Trophoblast cell (in vitro differentiated cells and primary cell): ENCODE results near the gene GCSAM.

ENCODE experiments used
- DNase-seq, 2 donors: peaks; one replicate each; pipeline ENCODE4 v3.0.0-alpha.2; 2016
- H2AFZ ChIP-seq: 2 replicates; pipeline ENCODE4 v1.6.1; 2013; ENCODE audit warnings: low read length, moderate library complexity, mild to moderate bottlenecking; ENCODE audit not compliant: insufficient read depth, poor library complexity
- H2AK5ac ChIP-seq: 2 replicates; pipeline ENCODE4 v1.6.1; 2013; ENCODE audit warnings: mild to moderate bottlenecking, low read length
- H2BK120ac ChIP-seq: 2 replicates; pipeline ENCODE4 v1.6.1; 2013; ENCODE audit warnings: low read length, mild to moderate bottlenecking, moderate library complexity; ENCODE audit not compliant: insufficient read depth, poor library complexity
- H2BK12ac ChIP-seq: 2 replicates; pipeline ENCODE4 v1.6.1; 2013; ENCODE audit warnings: mild to moderate bottlenecking, low read length, moderate library complexity
- H2BK5ac ChIP-seq: 2 replicates; pipeline ENCODE4 v1.6.1; 2013; ENCODE audit warnings: low read length, low read depth, moderate library complexity, mild to moderate bottlenecking; ENCODE audit not compliant: poor library complexity
- H3K14ac ChIP-seq: 2 replicates; pipeline ENCODE4 v1.6.1; 2013; ENCODE audit warnings: mild to moderate bottlenecking, low read length
- H3K18ac ChIP-seq: 2 replicates; pipeline ENCODE4 v1.6.1; 2013; ENCODE audit warnings: mild to moderate bottlenecking, low read length
- H3K23ac ChIP-seq: 2 replicates; pipeline ENCODE4 v1.6.1; 2013; ENCODE audit warnings: low read length
- H3K27ac ChIP-seq: 2 replicates; pipeline ENCODE4 v1.5.1; 2013; ENCODE audit warnings: low read depth, mild to moderate bottlenecking, inconsistent platforms, low read length, moderate library complexity
- H3K27me3 ChIP-seq: 2 replicates; pipeline ENCODE4 v1.6.1; 2013; ENCODE audit warnings: inconsistent platforms, mild to moderate bottlenecking, low read length, moderate library complexity; ENCODE audit not compliant: insufficient read depth
- H3K36me3 ChIP-seq, 2 experiments: 1 replicate in 1 of 2; 2 replicates in 1 of 2; pipeline ENCODE4 v1.6.1; 2013; ENCODE audit warnings: low read length in 2 of 2, mild to moderate bottlenecking in 2 of 2, moderate library complexity in 1 of 2; ENCODE audit not compliant: insufficient read depth in 2 of 2, control insufficient read depth in 1 of 2
- H3K4ac ChIP-seq: 2 replicates; pipeline ENCODE4 v1.6.1; 2013; ENCODE audit warnings: low read depth, mild to moderate bottlenecking, low read length, moderate library complexity
- H3K4me1 ChIP-seq, 2 experiments: 1 replicate in 1 of 2; 2 replicates in 1 of 2; pipeline ENCODE4 v1.6.1; 2013; ENCODE audit warnings: low read length in 2 of 2, mild to moderate bottlenecking in 2 of 2, moderate library complexity in 1 of 2; ENCODE audit not compliant: insufficient read depth in 2 of 2, control insufficient read depth in 1 of 2
- H3K4me2 ChIP-seq: 2 replicates; pipeline ENCODE4 v1.6.1; 2013; ENCODE audit warnings: inconsistent platforms, mild to moderate bottlenecking, low read length, moderate library complexity
- H3K4me3 ChIP-seq: 2 replicates; pipeline ENCODE4 v1.5.1; 2013; ENCODE audit warnings: mild to moderate bottlenecking, low read depth, low read length, inconsistent platforms
- H3K79me1 ChIP-seq: one replicate; pipeline ENCODE4 v1.6.1; 2013; ENCODE audit warnings: low read length
- H3K79me2 ChIP-seq: 2 replicates; pipeline ENCODE4 v1.6.1; 2013; ENCODE audit warnings: low read length, mild to moderate bottlenecking; ENCODE audit not compliant: control insufficient read depth, insufficient read depth, poor library complexity
- H3K9ac ChIP-seq: 2 replicates; pipeline ENCODE4 v1.6.1; 2013; ENCODE audit warnings: mild to moderate bottlenecking, low read length
- H3K9me3 ChIP-seq: 2 replicates; pipeline ENCODE4 v1.6.1; 2013; ENCODE audit warnings: low read depth, mild to moderate bottlenecking, control low read depth, inconsistent platforms, low read length; ENCODE audit not compliant: insufficient read depth
- H4K12ac ChIP-seq: 2 replicates; pipeline ENCODE4 v1.6.1; 2013; ENCODE audit warnings: low read depth, mild to moderate bottlenecking, low read length, moderate library complexity
- H4K8ac ChIP-seq: 2 replicates; pipeline ENCODE4 v1.6.1; 2013; ENCODE audit warnings: low read depth, mild to moderate bottlenecking, low read length, moderate library complexity
- H4K91ac ChIP-seq: one replicate; pipeline ENCODE4 v1.6.1; 2013; ENCODE audit warnings: low read depth, mild to moderate bottlenecking, low read length, moderate library complexity
- WGBS: extraction: QIAGEN DNeasy Blood & Tissue Kit; methylation state at CpG from one replicate; pipeline ENCODE4 v1.1.7; 2013; ENCODE audit warnings: missing lambda C conversion rate; ENCODE audit not compliant: insufficient read length, insufficient coverage; ENCODE audit errors: extremely low coverage; 5-methylcytosine and 5-hydroxymethylcytosine counted together

Gene GCSAM

GRCh38 chr3:112143251-112143650 lies 10.2 kb upstream of the GCSAM start:
- Histone ChIP-seq H3K27ac (no peak overlapping the region), H3K9ac (no peak overlapping the region), H3K4ac (no peak overlapping the region), H2BK120ac (no peak overlapping the region), H3K14ac (no peak overlapping the region), H2BK5ac (no peak overlapping the region), H3K4me2 (no peak overlapping the region), H4K12ac (no peak overlapping the region), H2BK12ac (no peak overlapping the region), H4K8ac (no peak overlapping the region), H3K36me3 (no peaks in the 10 kb centered on the region), H2AFZ (no peak overlapping the region), H4K91ac (no peak overlapping the region), H3K79me2 (no peaks in the 10 kb centered on the region), H3K79me1 (no peaks in the 10 kb centered on the region), H3K18ac (no peak overlapping the region), H3K23ac (no peak overlapping the region), H3K4me3 (no peak overlapping the region), H3K9me3 (no peaks in the 10 kb centered on the region), H2AK5ac (no peak overlapping the region), H3K27me3 (no peaks in the 10 kb centered on the region), H3K4me1 (no peaks in the 10 kb centered on the region)
- no CpG with 5 or more reads among the region's 1 CpG for WGBS
- no peak for DNase-seq

- no peak overlapping the region for H2BK120ac ChIP-seq
- no peak overlapping the region for H3K9ac ChIP-seq
- no peak overlapping the region for H2AFZ ChIP-seq
- no peak overlapping the region for H4K8ac ChIP-seq
- no peaks in the 10 kb centered on the region for H3K36me3 ChIP-seq
- no peak overlapping the region for H3K18ac ChIP-seq
- no peaks in the 10 kb centered on the region for H3K79me2 ChIP-seq
- H4K91ac ChIP-seq: no peak overlapping the region
- no peak overlapping the region for H4K12ac ChIP-seq
- DNase-seq: no peak
- H3K27ac ChIP-seq: no peak overlapping the region
- no peak overlapping the region for H3K4ac ChIP-seq
- H3K79me1 ChIP-seq: no peaks in the 10 kb centered on the region
- no peak overlapping the region for H2BK5ac ChIP-seq
- H3K4me1 ChIP-seq: no peaks in the 10 kb centered on the region
- H3K27me3 ChIP-seq: no peaks in the 10 kb centered on the region
- no peak overlapping the region for H3K23ac ChIP-seq
- no peaks in the 10 kb centered on the region for H3K9me3 ChIP-seq
- H3K4me3 ChIP-seq: no peak overlapping the region
- H2BK12ac ChIP-seq: no peak overlapping the region
- H2AK5ac ChIP-seq: no peak overlapping the region
- no peak overlapping the region for H3K14ac ChIP-seq
- H3K4me2 ChIP-seq: no peak overlapping the region
- no CpG with 5 or more reads among the region's 2 CpGs for WGBS
Measured at GRCh38 chr3:112141293-112141692, 8.2 kb upstream of the GCSAM start.

GRCh38 chr3:112140584-112140983 lies 7.5 kb upstream of the GCSAM start:
- H3K9ac ChIP-seq: no peak overlapping the region
- H3K4me1 ChIP-seq: no peaks in the 10 kb centered on the region
- H3K23ac ChIP-seq: no peak overlapping the region
- no peak overlapping the region for H3K14ac ChIP-seq
- no CpG with 5 or more reads among the region's 1 CpG for WGBS
- H4K12ac ChIP-seq: no peak overlapping the region
- no peak overlapping the region for H2BK120ac ChIP-seq
- no peak overlapping the region for H3K4ac ChIP-seq
- no peak overlapping the region for H2AK5ac ChIP-seq
- H3K18ac ChIP-seq: no peak overlapping the region
- no peaks in the 10 kb centered on the region for H3K79me2 ChIP-seq
- no peak overlapping the region for H3K4me2 ChIP-seq
- no peak overlapping the region for H2AFZ ChIP-seq
- no peaks in the 10 kb centered on the region for H3K9me3 ChIP-seq
- H3K4me3 ChIP-seq: no peak overlapping the region
- no peaks in the 10 kb centered on the region for H3K36me3 ChIP-seq
- H4K8ac ChIP-seq: no peak overlapping the region
- H3K27ac ChIP-seq: no peak overlapping the region
- H4K91ac ChIP-seq: no peak overlapping the region
- no peak for DNase-seq
- H2BK5ac ChIP-seq: no peak overlapping the region
- no peaks in the 10 kb centered on the region for H3K79me1 ChIP-seq
- no peak overlapping the region for H2BK12ac ChIP-seq
- no peaks in the 10 kb centered on the region for H3K27me3 ChIP-seq

- H3K27ac ChIP-seq: no peak overlapping the region
- H2BK5ac ChIP-seq: no peak overlapping the region
- no peak overlapping the region for H2BK12ac ChIP-seq
- DNase-seq: no peak
- H3K23ac ChIP-seq: no peak overlapping the region
- H4K12ac ChIP-seq: no peak overlapping the region
- no peak overlapping the region for H3K18ac ChIP-seq
- H4K91ac ChIP-seq: no peak overlapping the region
- no peaks in the 10 kb centered on the region for H3K79me1 ChIP-seq
- no peaks in the 10 kb centered on the region for H3K9me3 ChIP-seq
- no peak overlapping the region for H3K4me3 ChIP-seq
- no peaks in the 10 kb centered on the region for H3K79me2 ChIP-seq
- no peak overlapping the region for H2AK5ac ChIP-seq
- H3K36me3 ChIP-seq: no peaks in the 10 kb centered on the region
- no peak overlapping the region for H3K4ac ChIP-seq
- no peak overlapping the region for H3K14ac ChIP-seq
- H3K4me1 ChIP-seq: no peaks in the 10 kb centered on the region
- no peak overlapping the region for H3K9ac ChIP-seq
- H2AFZ ChIP-seq: no peak overlapping the region
- H3K4me2 ChIP-seq: no peak overlapping the region
- no peaks in the 10 kb centered on the region for H3K27me3 ChIP-seq
- H4K8ac ChIP-seq: no peak overlapping the region
- no CpG with 5 or more reads among the region's 1 CpG for WGBS
- no peak overlapping the region for H2BK120ac ChIP-seq
Measured at GRCh38 chr3:112138219-112138969, 5.3 kb upstream of the GCSAM start.
